Measurements from ENCODE around the gene SOX15. TPM values are rescaled to one million over a fixed set of nuclear protein-coding genes. Genes with fewer than 3 reads are reported as not detected.

Gene SOX15
- total RNA-seq, 1 experiment from 2014 or later: 0.33 TPM

DNA sequence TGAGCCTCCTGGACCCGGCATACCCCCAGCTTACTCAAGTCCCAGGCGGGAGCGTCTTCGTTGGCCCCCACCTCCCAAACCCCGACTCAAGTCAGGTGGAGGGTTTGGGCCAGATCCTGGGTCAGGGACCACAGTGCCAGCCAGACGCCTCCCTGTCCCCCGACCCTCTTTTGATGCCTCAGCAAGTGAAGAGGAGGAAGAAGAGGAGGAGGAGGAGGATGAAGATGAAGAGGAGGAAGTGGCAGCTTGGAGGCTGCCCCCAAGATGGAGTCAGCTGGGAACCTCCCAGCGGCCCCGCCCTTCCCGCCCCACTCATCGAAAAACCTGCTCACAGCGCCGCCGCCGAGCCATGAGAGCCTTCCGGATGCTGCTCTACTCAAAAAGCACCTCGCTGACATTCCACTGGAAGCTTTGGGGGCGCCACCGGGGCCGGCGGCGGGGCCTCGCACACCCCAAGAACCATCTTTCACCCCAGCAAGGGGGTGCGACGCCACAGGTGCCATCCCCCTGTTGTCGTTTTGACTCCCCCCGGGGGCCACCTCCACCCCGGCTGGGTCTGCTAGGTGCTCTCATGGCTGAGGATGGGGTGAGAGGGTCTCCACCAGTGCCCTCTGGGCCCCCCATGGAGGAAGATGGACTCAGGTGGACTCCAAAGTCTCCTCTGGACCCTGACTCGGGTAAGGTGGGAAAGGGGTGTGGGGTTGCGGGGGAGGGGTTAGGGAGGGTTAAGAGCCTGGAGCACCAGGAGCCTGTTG lies 26.6 kb downstream of the SOX15 start:
- ATAC-seq: no peak
- no TSS peak for BruUV-seq (replicated peaks)
- peak overlapping the region; percentile 66 to 80 for H3K4me3 ChIP-seq (ENCODE audit: low read depth in 2 of 2, low read length in 2 of 2)
- POLR2A ChIA-PET: no interaction called here
- H3K27me3 ChIP-seq (ENCODE audit: control insufficient read depth, insufficient read depth, low read length): no peaks in the 10 kb centered on the region
- CTCF ChIA-PET: no interaction called here
- peaks cover 4% of the 10 kb centered on the region for H3K36me3 ChIP-seq (ENCODE audit: control insufficient read depth, insufficient read depth, low read length)
- in situ Hi-C loops (cut with HindIII; ENCODE audit: low pct_unique_long_range_greater_than_20kb, low sequenced_read_pairs): no loop called here
- intact Hi-C loops (cut with micrococcal nuclease; ENCODE audit: unreplicated experiment): no loop called here
- peaks cover 21% of the 10 kb centered on the region for H3K4me1 ChIP-seq (ENCODE audit: control insufficient read depth, insufficient read depth, low read length)
- no peaks in the 10 kb centered on the region for H3K9me3 ChIP-seq (ENCODE audit: control insufficient read depth, insufficient read depth, low read depth, low read length)
- no peak for DNase-seq (ENCODE audit: low read depth, low spot score)
- TF ChIP-seq TCF7L2 (IDR thresholded peaks at IDR 0.05; ENCODE audit: low read depth, low read length): no peak
- no peak for TF ChIP-seq SIN3A (IDR thresholded peaks at IDR 0.05; ENCODE audit: borderline replicate concordance, insufficient read depth, low read depth, low read length)
- TF ChIP-seq, protein P1, sequence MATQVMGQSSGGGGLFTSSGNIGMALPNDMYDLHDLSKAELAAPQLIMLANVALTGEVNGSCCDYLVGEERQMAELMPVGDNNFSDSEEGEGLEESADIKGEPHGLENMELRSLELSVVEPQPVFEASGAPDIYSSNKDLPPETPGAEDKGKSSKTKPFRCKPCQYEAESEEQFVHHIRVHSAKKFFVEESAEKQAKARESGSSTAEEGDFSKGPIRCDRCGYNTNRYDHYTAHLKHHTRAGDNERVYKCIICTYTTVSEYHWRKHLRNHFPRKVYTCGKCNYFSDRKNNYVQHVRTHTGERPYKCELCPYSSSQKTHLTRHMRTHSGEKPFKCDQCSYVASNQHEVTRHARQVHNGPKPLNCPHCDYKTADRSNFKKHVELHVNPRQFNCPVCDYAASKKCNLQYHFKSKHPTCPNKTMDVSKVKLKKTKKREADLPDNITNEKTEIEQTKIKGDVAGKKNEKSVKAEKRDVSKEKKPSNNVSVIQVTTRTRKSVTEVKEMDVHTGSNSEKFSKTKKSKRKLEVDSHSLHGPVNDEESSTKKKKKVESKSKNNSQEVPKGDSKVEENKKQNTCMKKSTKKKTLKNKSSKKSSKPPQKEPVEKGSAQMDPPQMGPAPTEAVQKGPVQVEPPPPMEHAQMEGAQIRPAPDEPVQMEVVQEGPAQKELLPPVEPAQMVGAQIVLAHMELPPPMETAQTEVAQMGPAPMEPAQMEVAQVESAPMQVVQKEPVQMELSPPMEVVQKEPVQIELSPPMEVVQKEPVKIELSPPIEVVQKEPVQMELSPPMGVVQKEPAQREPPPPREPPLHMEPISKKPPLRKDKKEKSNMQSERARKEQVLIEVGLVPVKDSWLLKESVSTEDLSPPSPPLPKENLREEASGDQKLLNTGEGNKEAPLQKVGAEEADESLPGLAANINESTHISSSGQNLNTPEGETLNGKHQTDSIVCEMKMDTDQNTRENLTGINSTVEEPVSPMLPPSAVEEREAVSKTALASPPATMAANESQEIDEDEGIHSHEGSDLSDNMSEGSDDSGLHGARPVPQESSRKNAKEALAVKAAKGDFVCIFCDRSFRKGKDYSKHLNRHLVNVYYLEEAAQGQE (IDR thresholded peaks at IDR 0.05; ENCODE audit: insufficient read depth in 1 of 2, low read depth in 2 of 2, low read length in 1 of 2): no peak
- TF ChIP-seq, protein P2, sequence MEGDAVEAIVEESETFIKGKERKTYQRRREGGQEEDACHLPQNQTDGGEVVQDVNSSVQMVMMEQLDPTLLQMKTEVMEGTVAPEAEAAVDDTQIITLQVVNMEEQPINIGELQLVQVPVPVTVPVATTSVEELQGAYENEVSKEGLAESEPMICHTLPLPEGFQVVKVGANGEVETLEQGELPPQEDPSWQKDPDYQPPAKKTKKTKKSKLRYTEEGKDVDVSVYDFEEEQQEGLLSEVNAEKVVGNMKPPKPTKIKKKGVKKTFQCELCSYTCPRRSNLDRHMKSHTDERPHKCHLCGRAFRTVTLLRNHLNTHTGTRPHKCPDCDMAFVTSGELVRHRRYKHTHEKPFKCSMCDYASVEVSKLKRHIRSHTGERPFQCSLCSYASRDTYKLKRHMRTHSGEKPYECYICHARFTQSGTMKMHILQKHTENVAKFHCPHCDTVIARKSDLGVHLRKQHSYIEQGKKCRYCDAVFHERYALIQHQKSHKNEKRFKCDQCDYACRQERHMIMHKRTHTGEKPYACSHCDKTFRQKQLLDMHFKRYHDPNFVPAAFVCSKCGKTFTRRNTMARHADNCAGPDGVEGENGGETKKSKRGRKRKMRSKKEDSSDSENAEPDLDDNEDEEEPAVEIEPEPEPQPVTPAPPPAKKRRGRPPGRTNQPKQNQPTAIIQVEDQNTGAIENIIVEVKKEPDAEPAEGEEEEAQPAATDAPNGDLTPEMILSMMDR (IDR thresholded peaks at IDR 0.05): no peak
- TF ChIP-seq POLR2AphosphoS5 (IDR thresholded peaks at IDR 0.05; ENCODE audit: low read depth, low read length): no peak
- H3K27ac ChIP-seq (ENCODE audit: low read length): peak overlapping the region; percentile 89; the same call in 1 of the 2 replicates

DNA sequence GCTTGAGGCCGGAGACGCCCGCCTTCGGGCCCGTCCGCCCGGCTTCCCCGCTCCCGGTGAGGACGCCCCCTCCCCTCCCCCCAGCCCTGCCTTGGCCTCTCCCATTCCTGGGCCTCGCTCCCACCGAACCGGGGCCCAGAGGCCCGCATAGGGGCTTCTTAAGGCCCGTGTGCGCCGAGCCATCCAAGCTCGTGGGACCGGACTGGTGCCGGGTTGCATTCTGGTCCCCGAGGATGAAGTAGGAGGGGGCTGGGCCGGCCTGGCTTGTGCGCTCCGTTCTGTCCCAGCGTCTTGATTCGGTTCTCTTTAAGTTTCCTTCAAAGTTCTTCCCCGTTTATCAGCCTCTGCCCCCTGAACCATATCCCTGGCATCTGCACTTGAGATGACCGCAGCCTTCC lies 27.7 kb downstream of the SOX15 start:
- H3K27ac ChIP-seq (ENCODE audit: low read length): peak overlapping the region; percentile 89
- H3K27me3 ChIP-seq (ENCODE audit: control insufficient read depth, insufficient read depth, low read length): no peaks in the 10 kb centered on the region
- H3K36me3 ChIP-seq (ENCODE audit: control insufficient read depth, insufficient read depth, low read length): peaks cover 4% of the 10 kb centered on the region
- in situ Hi-C loops (cut with HindIII; ENCODE audit: low pct_unique_long_range_greater_than_20kb, low sequenced_read_pairs) (no loop called here), intact Hi-C loops (cut with micrococcal nuclease; ENCODE audit: unreplicated experiment) (no loop called here)
- no peak for DNase-seq (ENCODE audit: low read depth, low spot score)
- POLR2A ChIA-PET: no interaction called here
- TF ChIP-seq SIN3A (IDR thresholded peaks at IDR 0.05; ENCODE audit: borderline replicate concordance, insufficient read depth, low read depth, low read length) (no peak), POLR2AphosphoS5 (IDR thresholded peaks at IDR 0.05; ENCODE audit: low read depth, low read length) (no peak), TCF7L2 (IDR thresholded peaks at IDR 0.05; ENCODE audit: low read depth, low read length) (no peak)
- TF ChIP-seq, protein P2 (IDR thresholded peaks at IDR 0.05): no peak
- TF ChIP-seq, protein P1 (IDR thresholded peaks at IDR 0.05; ENCODE audit: insufficient read depth in 1 of 2, low read depth in 2 of 2, low read length in 1 of 2): no peak
- peak overlapping the region; percentile 66 to 80 for H3K4me3 ChIP-seq (ENCODE audit: low read depth in 2 of 2, low read length in 2 of 2)
- CTCF ChIA-PET: no interaction called here
- TSS peak; percentile 65 for BruUV-seq (replicated peaks)
- H3K9me3 ChIP-seq (ENCODE audit: control insufficient read depth, insufficient read depth, low read depth, low read length): no peaks in the 10 kb centered on the region
- ATAC-seq: peak; percentile 6
- H3K4me1 ChIP-seq (ENCODE audit: control insufficient read depth, insufficient read depth, low read length): peaks cover 30% of the 10 kb centered on the region
